NB4 (cell line): ENCODE results near the gene DNAAF5.

Experiments
- CTCF ChIP-seq: IDR thresholded peaks from one replicate; pipeline ENCODE4 v1.5.1; 2012; ENCODE audit warnings: low read depth, low read length
- MAX ChIP-seq: IDR thresholded peaks from 2 replicates; pipeline ENCODE4 v1.6.1; 2011; ENCODE audit warnings: low read depth, low read length
- MYC ChIP-seq: IDR thresholded peaks from 2 replicates; pipeline ENCODE4 v1.6.1; 2011; ENCODE audit warnings: low read depth, low read length
- POLR2A ChIP-seq: IDR thresholded peaks from 2 replicates; pipeline ENCODE4 v1.6.1; 2011; ENCODE audit warnings: mild to moderate bottlenecking; ENCODE audit not compliant: insufficient read length; ENCODE audit errors: extremely low read depth

DNA sequence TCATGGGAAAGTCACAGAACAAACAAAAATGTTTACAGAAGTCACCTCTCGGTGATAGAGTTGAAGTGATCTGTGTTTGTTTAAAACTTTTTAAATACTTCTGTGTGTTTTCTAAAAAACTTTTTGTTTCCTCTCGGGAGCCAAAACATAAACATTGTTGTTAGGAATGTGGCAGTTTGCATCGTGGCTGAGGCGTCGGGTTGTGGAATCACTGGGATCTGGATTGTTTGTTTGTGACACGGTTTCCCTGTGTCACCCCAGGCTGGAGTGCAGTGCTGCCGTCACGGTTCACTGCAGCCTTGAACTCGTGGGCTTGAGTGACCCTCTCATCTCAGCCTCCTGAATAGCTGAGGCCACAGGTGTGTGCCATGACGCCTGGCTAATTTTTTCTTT is 76.7 kb downstream of the DNAAF5 start:
- TF ChIP-seq POLR2A (no peak), CTCF (no peak), MAX (no peak), MYC (no peak)
